Liver (tissue), 9 donors: Measurements from ENCODE around the gene CX3CL1. TPM values are rescaled to one million over a fixed set of nuclear protein-coding genes. Genes with fewer than 3 reads are reported as not detected.
"Not testable (repeated sequence)": the region's sequence is repeated elsewhere in the genome, so short reads cannot be mapped to it uniquely, and the experiment has no call there.

Source experiments
- DNase-seq: peaks from one replicate; pipeline ENCODE4 v3.0.0-alpha.2; 2017; ENCODE audit warnings: low spot score
- H3K27ac ChIP-seq, 2 donors: one replicate each; pipeline ENCODE4 v1.7.0; 2013; ENCODE audit warnings: inconsistent platforms in 2 of 2, low read length in 2 of 2, control low read depth in 1 of 2, low read depth in 1 of 2, mild to moderate bottlenecking in 1 of 2
- H3K27me3 ChIP-seq, 4 donors: one replicate each; pipeline versions ENCODE4 v1.6.1 to v1.7.0; 2013; ENCODE audit warnings: low read length in 3 of 4, inconsistent platforms in 1 of 4, mild to moderate bottlenecking in 1 of 4, moderate library complexity in 1 of 4; ENCODE audit not compliant: control insufficient read depth in 4 of 4, insufficient read depth in 4 of 4
- H3K36me3 ChIP-seq, 4 donors: one replicate each; pipeline versions ENCODE4 v1.6.1 to v1.7.0; 2013; ENCODE audit warnings: low read length in 3 of 4, mild to moderate bottlenecking in 3 of 4, low read depth in 1 of 4, moderate library complexity in 1 of 4; ENCODE audit not compliant: control insufficient read depth in 4 of 4, insufficient read depth in 3 of 4
- H3K4me1 ChIP-seq, 4 donors: one replicate each; pipeline versions ENCODE4 v1.6.1 to v1.7.0; 2013; ENCODE audit warnings: low read length in 3 of 4, mild to moderate bottlenecking in 3 of 4, moderate library complexity in 1 of 4; ENCODE audit not compliant: control insufficient read depth in 4 of 4, insufficient read depth in 4 of 4
- H3K4me3 ChIP-seq, 3 donors: one replicate each; pipeline versions ENCODE4 v1.6.1 to v1.7.0; 2013; ENCODE audit warnings: low read length in 3 of 3, control low read depth in 1 of 3, low read depth in 1 of 3, mild to moderate bottlenecking in 1 of 3
- H3K9ac ChIP-seq, 2 donors: one replicate each; pipeline ENCODE4 v1.7.0; 2013; ENCODE audit warnings: low read length in 2 of 2, mild to moderate bottlenecking in 2 of 2, moderate library complexity in 2 of 2, control low read depth in 1 of 2, low read depth in 1 of 2
- H3K9me3 ChIP-seq, 4 donors: one replicate each; pipeline versions ENCODE4 v1.6.1 to v1.7.0; 2013; ENCODE audit warnings: low read length in 3 of 4; ENCODE audit not compliant: control insufficient read depth in 4 of 4
- ATF3 ChIP-seq: IDR thresholded peaks from 2 replicates; pipeline ENCODE4 v1.6.1; 2016; ENCODE audit warnings: antibody characterized with exemption
- EGR1 ChIP-seq, 2 donors: IDR thresholded peaks; 2 replicates each; pipeline ENCODE4 v1.6.1; 2016 to 2018; ENCODE audit warnings: antibody characterized with exemption in 2 of 2, low read depth in 2 of 2
- FOXA2 ChIP-seq: IDR thresholded peaks from 2 replicates; pipeline ENCODE4 v1.6.1; 2016; ENCODE audit warnings: antibody characterized with exemption
- GABPA ChIP-seq, 2 donors: IDR thresholded peaks in 1 of 2; conservative IDR thresholded peaks in 1 of 2; 2 replicates each; pipeline ENCODE4 v1.6.1; 2016; ENCODE audit warnings: antibody characterized with exemption in 2 of 2, mild to moderate bottlenecking in 1 of 2, moderate library complexity in 1 of 2
- RAD21 ChIP-seq, 2 donors: IDR thresholded peaks; 2 replicates each; pipeline ENCODE4 v1.6.1; 2016; ENCODE audit warnings: antibody characterized with exemption in 2 of 2, mild to moderate bottlenecking in 2 of 2
- YY1 ChIP-seq: IDR thresholded peaks from 2 replicates; pipeline ENCODE4 v1.6.1; 2016; ENCODE audit warnings: antibody characterized with exemption, mild to moderate bottlenecking
- WGBS: extraction: QIAGEN DNeasy Blood & Tissue Kit; methylation state at CpG from one replicate; pipeline ENCODE4 v1.1.7; 2013; 5-methylcytosine and 5-hydroxymethylcytosine counted together
- polyA plus RNA-seq, 2 donors: library from polyadenylated mRNA; stranded (reverse) in 1 of 2; unstranded in 1 of 2; fragments of 200-250 nt in 1 of 2; fragments of >200 nt in 1 of 2; fragmentation: Nextera tagmentation in 1 of 2; extraction: Ambion mirVana in 1 of 2; gene quantifications; one replicate each; pipeline versions ENCODE4 v1.2.1 to v1.2.3, GENCODE V29; 2013 to 2015
- total RNA-seq, 2 donors: library from RNA; depleted of rRNA; stranded (reverse); fragments of >200 nt; gene quantifications; one replicate each; pipeline ENCODE4 v1.2.3, GENCODE V29; 2014
- TF ChIP-seq, protein P1 (sequence below): fragments of 150-350 bp; IDR thresholded peaks from 2 replicates; pipeline ENCODE4 v1.5.1; 2017; ENCODE audit warnings: improper control_type of control experiment, low read depth, low read length; ENCODE audit not compliant: missing input control
- TF ChIP-seq, protein P2 (sequence below): IDR thresholded peaks from 2 replicates; pipeline ENCODE4 v1.6.1; 2016; ENCODE audit warnings: antibody characterized with exemption
- donor health status: healthy.
- donor health status: healthy.
- donor health status: healthy.
- donor health status: healthy.
- donor health status: healthy.

CX3CL1 gene
- total and polyA plus RNA-seq, 4 donors, result 2.5 to 5.9 (median 5.1) TPM

DNA sequence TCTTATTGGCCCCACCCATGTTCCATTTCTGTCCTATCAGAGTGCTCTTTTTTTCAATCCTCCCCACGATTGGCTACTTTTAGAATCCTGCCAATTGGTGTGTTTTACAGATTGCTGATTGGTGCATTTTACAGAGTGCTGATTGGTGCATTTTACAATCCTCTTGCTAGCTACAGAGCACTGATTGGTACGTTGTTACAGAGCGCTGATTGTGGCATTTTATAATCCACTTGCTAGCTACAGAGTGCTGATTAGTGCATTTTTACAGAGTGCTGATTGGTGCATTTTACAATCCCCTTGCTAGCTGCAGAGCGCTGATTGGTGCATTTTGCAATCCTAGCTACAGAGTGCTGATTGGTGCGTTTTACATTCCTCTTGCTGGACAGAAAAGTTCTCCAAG, 22.7 kb downstream of the CX3CL1 start (continued):
- TF ChIP-seq, protein P1, sequence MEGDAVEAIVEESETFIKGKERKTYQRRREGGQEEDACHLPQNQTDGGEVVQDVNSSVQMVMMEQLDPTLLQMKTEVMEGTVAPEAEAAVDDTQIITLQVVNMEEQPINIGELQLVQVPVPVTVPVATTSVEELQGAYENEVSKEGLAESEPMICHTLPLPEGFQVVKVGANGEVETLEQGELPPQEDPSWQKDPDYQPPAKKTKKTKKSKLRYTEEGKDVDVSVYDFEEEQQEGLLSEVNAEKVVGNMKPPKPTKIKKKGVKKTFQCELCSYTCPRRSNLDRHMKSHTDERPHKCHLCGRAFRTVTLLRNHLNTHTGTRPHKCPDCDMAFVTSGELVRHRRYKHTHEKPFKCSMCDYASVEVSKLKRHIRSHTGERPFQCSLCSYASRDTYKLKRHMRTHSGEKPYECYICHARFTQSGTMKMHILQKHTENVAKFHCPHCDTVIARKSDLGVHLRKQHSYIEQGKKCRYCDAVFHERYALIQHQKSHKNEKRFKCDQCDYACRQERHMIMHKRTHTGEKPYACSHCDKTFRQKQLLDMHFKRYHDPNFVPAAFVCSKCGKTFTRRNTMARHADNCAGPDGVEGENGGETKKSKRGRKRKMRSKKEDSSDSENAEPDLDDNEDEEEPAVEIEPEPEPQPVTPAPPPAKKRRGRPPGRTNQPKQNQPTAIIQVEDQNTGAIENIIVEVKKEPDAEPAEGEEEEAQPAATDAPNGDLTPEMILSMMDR, result no peak
- no peak for TF ChIP-seq ATF3
- no peak for TF ChIP-seq YY1
- no peak for TF ChIP-seq GABPA (IDR thresholded peaks at IDR 0.05 in 1 of 2, conservative IDR thresholded peaks at IDR 0.05 in 1 of 2)

DNA sequence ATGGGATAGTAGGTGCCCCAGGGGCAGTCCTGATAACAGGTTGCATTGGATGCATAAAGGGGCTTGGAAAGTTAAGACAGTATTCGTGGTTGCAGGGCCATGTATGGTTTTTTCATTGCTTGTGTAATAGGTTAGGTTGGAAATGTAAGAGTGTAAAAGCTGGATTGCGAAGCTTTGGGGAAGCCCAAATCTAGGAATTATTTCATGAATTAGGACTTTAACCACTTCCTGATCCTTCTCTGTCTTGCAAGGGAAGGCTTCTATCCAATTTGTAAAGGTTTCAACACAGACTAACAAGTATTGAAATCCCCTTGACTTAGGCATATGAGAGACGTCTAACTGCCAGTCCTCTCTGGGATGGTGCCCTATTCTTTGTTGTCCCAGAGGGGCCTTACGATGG, 24.5 kb downstream of the CX3CL1 start:
- 88% methylated on average over 4 of the region's 4 CpGs for whole genome bisulfite sequencing
- DNase-seq, result no peak
- Histone ChIP-seq H3K9me3 (no peaks in the 10 kb centered on the region), H3K4me3 (no peak overlapping the region), H3K27me3 (no peaks in the 10 kb centered on the region), H3K4me1 (no peaks in the 10 kb centered on the region), H3K27ac (no peak overlapping the region), H3K9ac (no peak overlapping the region), H3K36me3 (no peaks in the 10 kb centered on the region)
- TF ChIP-seq YY1, result no peak
- no peak for TF ChIP-seq FOXA2
- no peak for TF ChIP-seq RAD21 (IDR thresholded peaks at IDR 0.05)

DNA sequence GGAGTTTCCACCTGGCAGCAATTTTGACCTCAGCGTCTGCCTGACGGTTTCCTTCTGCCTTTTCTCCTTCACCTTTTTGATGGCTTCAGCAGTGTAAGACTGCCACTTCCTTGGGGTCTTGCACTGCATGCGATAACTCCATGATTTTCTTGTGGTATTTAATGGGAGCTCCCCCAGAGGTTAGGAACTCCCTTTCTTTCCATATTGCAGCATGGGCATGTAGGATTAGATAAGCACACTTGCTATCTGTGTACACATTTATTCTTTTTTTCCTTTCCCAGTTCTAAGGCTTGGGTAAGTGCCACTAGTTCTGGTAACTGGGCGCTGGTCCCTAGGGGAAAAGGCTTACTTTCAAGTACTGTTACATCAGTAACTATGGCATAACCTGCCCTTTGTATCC, 25.2 kb downstream of the CX3CL1 start:
- 98% methylated on average over 4 of the region's 4 CpGs for WGBS
- H3K9ac ChIP-seq, H3K9me3 ChIP-seq, H3K27ac ChIP-seq, H3K27me3 ChIP-seq, H3K4me1 ChIP-seq, H3K4me3 ChIP-seq, H3K36me3 ChIP-seq, DNase-seq: not testable (repeated sequence)

GRCh38 chr16:57401943-57402640, 29.8 kb downstream of the CX3CL1 start:
- Histone ChIP-seq H3K36me3 (no peaks in the 10 kb centered on the region), H3K4me1 (no peaks in the 10 kb centered on the region), H3K9me3 (no peaks in the 10 kb centered on the region), H3K4me3 (no peak overlapping the region), H3K27me3 (no peaks in the 10 kb centered on the region), H3K9ac (no peak overlapping the region), H3K27ac (no peak overlapping the region)
- DNase-seq, result no peak
- TF ChIP-seq EGR1 (IDR thresholded peaks at IDR 0.05; ENCODE audit: low read depth in 2 of 2) (no peak), ATF3 (no peak), GABPA (IDR thresholded peaks at IDR 0.05 in 1 of 2, conservative IDR thresholded peaks at IDR 0.05 in 1 of 2) (no peak), FOXA2 (no peak)
- TF ChIP-seq, protein P1, result no peak
- TF ChIP-seq, protein P2, sequence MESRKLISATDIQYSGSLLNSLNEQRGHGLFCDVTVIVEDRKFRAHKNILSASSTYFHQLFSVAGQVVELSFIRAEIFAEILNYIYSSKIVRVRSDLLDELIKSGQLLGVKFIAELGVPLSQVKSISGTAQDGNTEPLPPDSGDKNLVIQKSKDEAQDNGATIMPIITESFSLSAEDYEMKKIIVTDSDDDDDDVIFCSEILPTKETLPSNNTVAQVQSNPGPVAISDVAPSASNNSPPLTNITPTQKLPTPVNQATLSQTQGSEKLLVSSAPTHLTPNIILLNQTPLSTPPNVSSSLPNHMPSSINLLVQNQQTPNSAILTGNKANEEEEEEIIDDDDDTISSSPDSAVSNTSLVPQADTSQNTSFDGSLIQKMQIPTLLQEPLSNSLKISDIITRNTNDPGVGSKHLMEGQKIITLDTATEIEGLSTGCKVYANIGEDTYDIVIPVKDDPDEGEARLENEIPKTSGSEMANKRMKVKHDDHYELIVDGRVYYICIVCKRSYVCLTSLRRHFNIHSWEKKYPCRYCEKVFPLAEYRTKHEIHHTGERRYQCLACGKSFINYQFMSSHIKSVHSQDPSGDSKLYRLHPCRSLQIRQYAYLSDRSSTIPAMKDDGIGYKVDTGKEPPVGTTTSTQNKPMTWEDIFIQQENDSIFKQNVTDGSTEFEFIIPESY, result no peak
- 62% methylated on average over 7 of the region's 7 CpGs for WGBS
